ENCODE data around the gene AIMP1. TPM values are rescaled to one million over a fixed set of nuclear protein-coding genes. Genes with fewer than 3 reads are reported as not detected.

AIMP1 gene
- total and polyA plus RNA-seq, 2 of the 13 experiments (the other 11 are each of a cell fraction or from before 2014, with no cell fraction given) = 28.6 to 82.9 TPM

- in situ Hi-C loops (cut with HindIII; ENCODE audit: extremely low pct_ligation_motif_present, low pct_unique_long_range_greater_than_20kb) (no loop called here), intact Hi-C loops (cut with micrococcal nuclease; ENCODE audit: unreplicated experiment) (loop anchor here (5.0 kb wide), 1 partner anchor 572 kb away; no protein-coding TSS in a partner anchor)
- Histone ChIP-seq H3K9ac (ENCODE audit: insufficient read depth, low read depth, low read length) (no peak overlapping the region), H3K36me3 (replicated peaks in 1 of 2; ENCODE audit: control insufficient read depth in 1 of 2, insufficient read depth in 2 of 2, low read length in 2 of 2) (peaks cover 4 to 31% of the 10 kb centered on the region in 2 experiments; a peak in 4 of 5 replicates), H3K27me3 (ENCODE audit: control insufficient read depth in 1 of 2, insufficient read depth in 2 of 2, low read length in 2 of 2) (no peaks in the 10 kb centered on the region), H3K4me1 (ENCODE audit: insufficient read depth, low read length) (peaks cover 18% of the 10 kb centered on the region; the same call in 1 of the 2 replicates), H2AFZ (ENCODE audit: low read length) (no peak overlapping the region), H3K79me2 (ENCODE audit: insufficient read depth, low read length) (peaks cover 25% of the 10 kb centered on the region), H3K4me3 (replicated peaks in 1 of 3; ENCODE audit: insufficient read depth in 1 of 3, low read depth in 2 of 3, low read length in 3 of 3) (no peak overlapping the region), H4K20me1 (ENCODE audit: insufficient read depth, low read length) (no peaks in the 10 kb centered on the region), H3K9me3 (ENCODE audit: low read length) (no peaks in the 10 kb centered on the region), H3K27ac (ENCODE audit: extremely low read length, insufficient read depth, low read length) (no peak overlapping the region), H3K4me2 (ENCODE audit: low read depth, low read length) (no peak overlapping the region)
- DNase-seq (ENCODE audit: low spot score) (no peak), ATAC-seq (no peak), FAIRE-seq (no peak)
- ChIA-PET POLR2A (no interaction called here), CTCF (ENCODE audit: low intra/inter-chr PET ratio, low total read pairs) (no interaction called here)
- BruUV-seq (replicated peaks) = no TSS peak
- no peak for TF ChIP-seq DZIP1 (CRISPR knock-in tag; IDR thresholded peaks at IDR 0.05)
- no peak for TF ChIP-seq RERE (CRISPR knock-in tag; IDR thresholded peaks at IDR 0.05; ENCODE audit: low read depth)
- TF ChIP-seq NONO (IDR thresholded peaks at IDR 0.05) = no peak
- TF ChIP-seq NONO (CRISPR knock-in tag; conservative IDR thresholded peaks at IDR 0.05) = no peak
- no peak for TF ChIP-seq KAT2B (IDR thresholded peaks at IDR 0.05; ENCODE audit: borderline replicate concordance, low read depth, low read length)
- TF ChIP-seq ZHX1 (CRISPR knock-in tag; IDR thresholded peaks at IDR 0.05; ENCODE audit: low read depth) = no peak
- TF ChIP-seq NR3C1 (CRISPR knock-in tag; IDR thresholded peaks at IDR 0.05) = no peak
- TF ChIP-seq ZNF670 (CRISPR knock-in tag; IDR thresholded peaks at IDR 0.05; ENCODE audit: borderline replicate concordance) = no peak
- no peak for TF ChIP-seq HMG20B (CRISPR knock-in tag; conservative IDR thresholded peaks at IDR 0.05)
- no peak for TF ChIP-seq STAT6 (CRISPR knock-in tag; IDR thresholded peaks at IDR 0.05; ENCODE audit: borderline replicate concordance)
Observed at GRCh38 chr4:106325800-106326199, 9.4 kb downstream of the AIMP1 start.

All from HepG2 (cell line).